Thyroid gland (tissue), 4 donors: ENCODE measurements around the gene TRPM6.

Source experiments
- CTCF ChIP-seq, 6 experiments: fragments of 200-600 bp in 3 of 6; fragments of 450-650 bp in 3 of 6; sonication (generic) in 3 of 6; IDR thresholded peaks; one replicate each; pipeline ENCODE4 v1.5.1; 2016 to 2019; ENCODE audit warnings: antibody characterized with exemption in 6 of 6, mild to moderate bottlenecking in 2 of 6, inconsistent platforms in 1 of 6, moderate library complexity in 1 of 6
- POLR2A ChIP-seq, 2 donors: fragments of 450-650 bp; IDR thresholded peaks; one replicate each; pipeline ENCODE4 v1.6.1; 2017; ENCODE audit warnings: antibody characterized with exemption in 2 of 2, mild to moderate bottlenecking in 2 of 2, moderate library complexity in 1 of 2

GRCh38 chr9:74800226-74800625 lies 87.5 kb downstream of the TRPM6 start:
- TF ChIP-seq CTCF (IDR thresholded peaks at IDR 0.05) (no peak), POLR2A (IDR thresholded peaks at IDR 0.05) (no peak)
